Retinal pigment epithelial cell (primary cell): ENCODE data around the gene PCARE.

Experiments used
- DNase-seq: peaks from one replicate; pipeline ENCODE4 v3.0.0-alpha.2; 2010; ENCODE audit warnings: low read depth
- H3K4me3 ChIP-seq: 2 replicates; pipeline ENCODE4 v1.5.1; 2011; ENCODE audit warnings: mild to moderate bottlenecking, low read length, control low read depth, moderate library complexity
- CTCF ChIP-seq: conservative IDR thresholded peaks from 2 replicates; pipeline ENCODE4 v1.5.1; 2011; ENCODE audit warnings: low read depth, low read length, control low read depth, inconsistent platforms

Gene PCARE

GRCh38 chr2:29073933-29074332, 390 bp downstream of the PCARE start:
- TF ChIP-seq CTCF: no peak
- H3K4me3 ChIP-seq: no peak overlapping the region
- DNase-seq: no peak

GRCh38 chr2:29072971-29073725, 1.2 kb downstream of the PCARE start:
- no peak for DNase-seq
- H3K4me3 ChIP-seq: no peak overlapping the region
- no peak for TF ChIP-seq CTCF

- no peak overlapping the region for H3K4me3 ChIP-seq
- DNase-seq: no peak
- TF ChIP-seq CTCF: no peak
Measured at GRCh38 chr2:29072251-29072650, 2.1 kb downstream of the PCARE start.

- DNase-seq: no peak
- no peak overlapping the region for H3K4me3 ChIP-seq
- no peak for TF ChIP-seq CTCF
Measured at GRCh38 chr2:29071032-29071975, 3.0 kb downstream of the PCARE start.

GRCh38 chr2:29070526-29070925, 3.8 kb downstream of the PCARE start:
- TF ChIP-seq CTCF: no peak

GRCh38 chr2:29068513-29068912, 5.8 kb downstream of the PCARE start:
- TF ChIP-seq CTCF: no peak
- no peak for DNase-seq

More at GRCh38 chr2:29070526-29070925, 3.8 kb downstream of the PCARE start:
- no peak overlapping the region for H3K4me3 ChIP-seq
- no peak for DNase-seq

More at GRCh38 chr2:29068513-29068912, 5.8 kb downstream of the PCARE start:
- H3K4me3 ChIP-seq: no peak overlapping the region
